ENCODE results near the gene LAMA3. TPM values are rescaled to one million over a fixed set of nuclear protein-coding genes. Genes with fewer than 3 reads are reported as not detected.

The LAMA3 gene
- total RNA-seq, 4 donors from 2014 or later: 155 to 456 (median 173) TPM

- TF ChIP-seq, protein P1, sequence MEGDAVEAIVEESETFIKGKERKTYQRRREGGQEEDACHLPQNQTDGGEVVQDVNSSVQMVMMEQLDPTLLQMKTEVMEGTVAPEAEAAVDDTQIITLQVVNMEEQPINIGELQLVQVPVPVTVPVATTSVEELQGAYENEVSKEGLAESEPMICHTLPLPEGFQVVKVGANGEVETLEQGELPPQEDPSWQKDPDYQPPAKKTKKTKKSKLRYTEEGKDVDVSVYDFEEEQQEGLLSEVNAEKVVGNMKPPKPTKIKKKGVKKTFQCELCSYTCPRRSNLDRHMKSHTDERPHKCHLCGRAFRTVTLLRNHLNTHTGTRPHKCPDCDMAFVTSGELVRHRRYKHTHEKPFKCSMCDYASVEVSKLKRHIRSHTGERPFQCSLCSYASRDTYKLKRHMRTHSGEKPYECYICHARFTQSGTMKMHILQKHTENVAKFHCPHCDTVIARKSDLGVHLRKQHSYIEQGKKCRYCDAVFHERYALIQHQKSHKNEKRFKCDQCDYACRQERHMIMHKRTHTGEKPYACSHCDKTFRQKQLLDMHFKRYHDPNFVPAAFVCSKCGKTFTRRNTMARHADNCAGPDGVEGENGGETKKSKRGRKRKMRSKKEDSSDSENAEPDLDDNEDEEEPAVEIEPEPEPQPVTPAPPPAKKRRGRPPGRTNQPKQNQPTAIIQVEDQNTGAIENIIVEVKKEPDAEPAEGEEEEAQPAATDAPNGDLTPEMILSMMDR (IDR thresholded peaks at IDR 0.05): no peak
- no peak for TF ChIP-seq POLR2A (IDR thresholded peaks at IDR 0.05)
- no peak for DNase-seq (ENCODE audit: low spot score in 2 of 2)
- no peak overlapping the region for H3K4me3 ChIP-seq (ENCODE audit: low read depth, poor library complexity, severe bottlenecking)
- intact Hi-C loops (cut with DNase I; ENCODE audit: low total_unique reads): no loop called here
- WGBS, 2 donors: 87 to 93% methylated on average over 1 of the region's 1 CpG
These were observed 116.6 kb downstream of the LAMA3 start for GRCh38 chr18:23805898-23806297.

GRCh38 chr18:23809415-23809814 lies 120.2 kb downstream of the LAMA3 start:
- 57 to 62% methylated on average over 3 of the region's 3 CpGs for WGBS, 2 donors
- TF ChIP-seq POLR2A (IDR thresholded peaks at IDR 0.05): no peak
- TF ChIP-seq, protein P1 (IDR thresholded peaks at IDR 0.05): no peak
- intact Hi-C loops (cut with DNase I; ENCODE audit: low total_unique reads): no loop called here
- no peak for DNase-seq (ENCODE audit: low spot score in 2 of 2)
- H3K4me3 ChIP-seq (ENCODE audit: low read depth, poor library complexity, severe bottlenecking): no peak overlapping the region

GRCh38 chr18:23810396-23810795 lies 121.1 kb downstream of the LAMA3 start:
- no peak for DNase-seq (ENCODE audit: low spot score in 2 of 2)
- no peak overlapping the region for H3K4me3 ChIP-seq (ENCODE audit: low read depth, poor library complexity, severe bottlenecking)
- no peak for TF ChIP-seq POLR2A (IDR thresholded peaks at IDR 0.05)
- TF ChIP-seq, protein P1 (IDR thresholded peaks at IDR 0.05): no peak
- intact Hi-C loops (cut with DNase I; ENCODE audit: low total_unique reads): loop anchor here (10.0 kb wide), 1 partner anchor 186 kb away; no protein-coding TSS in a partner anchor
- WGBS, 2 donors: 89 to 94% methylated on average over 3 of the region's 3 CpGs

DNA sequence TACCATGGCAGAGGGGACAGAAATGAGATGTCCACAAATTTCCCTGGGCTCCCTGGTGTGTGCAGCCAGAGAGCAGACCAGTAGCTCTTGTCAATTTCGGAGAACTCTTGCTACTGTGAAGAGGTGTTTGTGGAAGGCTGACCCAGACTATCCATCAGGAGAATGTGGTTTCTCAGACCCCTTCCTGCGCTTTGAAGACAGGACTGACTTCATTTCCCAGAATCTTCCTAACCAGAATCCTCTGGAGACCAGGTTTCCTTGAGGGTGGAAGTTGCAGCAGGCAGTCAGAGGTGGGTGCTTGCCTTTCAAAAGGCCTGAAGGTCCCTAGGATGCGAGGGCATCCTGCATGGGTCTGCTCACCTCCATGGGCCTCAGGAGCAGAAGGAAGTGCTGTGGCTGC lies 121.9 kb downstream of the LAMA3 start:
- WGBS, 2 donors: 96 to 97% methylated on average over 3 of the region's 3 CpGs
- TF ChIP-seq, protein P1 (IDR thresholded peaks at IDR 0.05): no peak
- TF ChIP-seq POLR2A (IDR thresholded peaks at IDR 0.05): no peak
- intact Hi-C loops (cut with DNase I; ENCODE audit: low total_unique reads): loop anchor here (10.0 kb wide), 1 partner anchor 186 kb away; no protein-coding TSS in a partner anchor
- no peak overlapping the region for H3K4me3 ChIP-seq (ENCODE audit: low read depth, poor library complexity, severe bottlenecking)
- DNase-seq (ENCODE audit: low spot score in 2 of 2): no peak

GRCh38 chr18:23812546-23813440 lies 123.5 kb downstream of the LAMA3 start:
- H3K4me3 ChIP-seq (ENCODE audit: low read depth, poor library complexity, severe bottlenecking): no peak overlapping the region
- intact Hi-C loops (cut with DNase I; ENCODE audit: low total_unique reads): loop anchor here (10.0 kb wide), 1 partner anchor 188 kb away; no protein-coding TSS in a partner anchor
- DNase-seq (ENCODE audit: low spot score in 2 of 2): no peak
- WGBS, 2 donors: 41 to 46% methylated on average over 4 of the region's 4 CpGs
- TF ChIP-seq, protein P1 (IDR thresholded peaks at IDR 0.05): no peak
- no peak for TF ChIP-seq POLR2A (IDR thresholded peaks at IDR 0.05)
